ENCODE measurements around the gene SPACA6. TPM values are rescaled to one million over a fixed set of nuclear protein-coding genes. Genes with fewer than 3 reads are reported as not detected.
A peak's percentile ranks its signal among the peaks of the same experiment; 100 is the strongest.

The SPACA6 gene
- polyA plus RNA-seq, 3 donors: 0.99 to 5.1 (median 2.4) TPM

DNA sequence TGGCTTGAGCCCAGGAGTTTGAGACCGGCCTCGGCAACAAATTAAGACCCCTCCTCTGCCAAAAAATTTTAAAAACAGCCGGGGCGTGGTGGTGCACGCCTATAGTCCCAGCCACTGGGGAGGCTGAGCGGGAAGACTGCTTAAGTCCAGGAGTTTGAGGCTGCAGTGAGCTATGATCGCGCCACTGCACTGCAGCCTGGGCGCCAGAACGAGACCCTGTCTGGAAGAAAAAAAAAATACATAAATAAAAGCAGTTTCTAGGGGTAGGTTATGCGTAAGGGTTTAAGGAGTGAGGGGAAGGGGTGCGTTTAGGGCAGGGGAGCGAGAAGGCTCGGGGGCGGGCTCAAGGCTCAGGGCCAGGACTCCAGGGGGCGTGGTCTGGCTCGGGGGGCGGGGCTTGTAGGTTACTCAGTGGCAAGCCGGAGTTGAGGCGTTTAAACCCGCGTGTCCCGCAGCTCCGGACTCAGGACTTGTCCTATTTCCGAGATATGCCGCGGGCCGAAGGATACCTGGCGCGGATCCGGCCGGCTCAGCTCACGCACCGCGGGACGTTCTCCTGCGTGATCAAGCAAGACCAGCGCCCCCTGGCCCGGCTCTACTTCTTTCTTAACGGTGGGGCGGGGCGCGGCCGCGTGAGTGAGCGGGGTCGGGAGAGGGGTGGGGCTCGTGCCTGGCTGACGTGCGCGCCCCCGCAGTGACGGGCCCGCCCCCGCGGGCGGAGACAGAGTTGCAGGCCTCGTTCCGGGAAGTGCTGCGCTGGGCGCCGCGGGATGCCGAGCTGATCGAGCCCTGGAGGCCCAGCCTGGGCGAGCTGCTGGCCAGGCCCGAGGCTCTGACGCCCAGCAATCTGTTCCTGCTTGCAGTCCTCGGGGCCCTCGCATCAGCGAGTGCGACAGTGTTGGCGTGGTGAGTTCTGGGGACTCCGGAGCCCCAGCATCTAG lies 10.7 kb downstream of the SPACA6 start:
- peak; percentile 88 to 94 (median 93) for DNase-seq
- Histone ChIP-seq H4K20me1 (ENCODE audit: insufficient read depth, low read length) (no peaks in the 10 kb centered on the region), H3K4me3 (replicated peaks in 1 of 3; ENCODE audit: low read depth in 2 of 3, low read length in 3 of 3) (peak overlapping the region; percentile 70 to 91 (median 75)), H2AFZ (ENCODE audit: insufficient read depth, low read depth, low read length, poor library complexity, severe bottlenecking) (peak overlapping the region; percentile 72), H3K4me1 (ENCODE audit: control insufficient read depth in 1 of 2, insufficient read depth in 2 of 2, low read length in 2 of 2) (peaks cover 31 to 39% of the 10 kb centered on the region in 2 donors), H3K36me3 (replicated peaks in 1 of 2; ENCODE audit: control insufficient read depth in 1 of 2, insufficient read depth in 2 of 2, low read length in 2 of 2) (peaks cover 9 to 18% of the 10 kb centered on the region in 2 donors), H3K9me3 (replicated peaks in 1 of 2; ENCODE audit: control insufficient read depth in 1 of 2, insufficient read depth in 1 of 2, low read length in 2 of 2) (peaks cover 0 to under 1% of the 10 kb centered on the region in 2 donors), H3K27ac (ENCODE audit: low read depth in 1 of 2, low read length in 2 of 2) (peak overlapping the region; percentile 89 to 95), H3K4me2 (replicated peaks; ENCODE audit: extremely low read depth, low read length, poor library complexity, severe bottlenecking) (peak overlapping the region; percentile 87), H3K27me3 (ENCODE audit: control insufficient read depth in 2 of 2, insufficient read depth in 2 of 2, low read length in 2 of 2) (peaks cover 9 to 26% of the 10 kb centered on the region in 2 donors), H3K9ac (ENCODE audit: insufficient read depth, low read length, poor library complexity, severe bottlenecking) (peak overlapping the region; percentile 82), H3K79me2 (ENCODE audit: insufficient read depth, low read length) (peaks cover 17% of the 10 kb centered on the region)
- intact Hi-C loops (cut with micrococcal nuclease): loop anchor here in 1 of 2 donors (2.0 to 5.0 kb wide), 2 partner anchors 31 to 73 kb away; no protein-coding TSS in a partner anchor
- H3K4me3 Mint-ChIP-seq: peak overlapping the region; percentile 89 to 94
- peak overlapping the region; percentile 93 to 99 (median 96) for H3K27ac Mint-ChIP-seq
- TF ChIP-seq, protein P1, sequence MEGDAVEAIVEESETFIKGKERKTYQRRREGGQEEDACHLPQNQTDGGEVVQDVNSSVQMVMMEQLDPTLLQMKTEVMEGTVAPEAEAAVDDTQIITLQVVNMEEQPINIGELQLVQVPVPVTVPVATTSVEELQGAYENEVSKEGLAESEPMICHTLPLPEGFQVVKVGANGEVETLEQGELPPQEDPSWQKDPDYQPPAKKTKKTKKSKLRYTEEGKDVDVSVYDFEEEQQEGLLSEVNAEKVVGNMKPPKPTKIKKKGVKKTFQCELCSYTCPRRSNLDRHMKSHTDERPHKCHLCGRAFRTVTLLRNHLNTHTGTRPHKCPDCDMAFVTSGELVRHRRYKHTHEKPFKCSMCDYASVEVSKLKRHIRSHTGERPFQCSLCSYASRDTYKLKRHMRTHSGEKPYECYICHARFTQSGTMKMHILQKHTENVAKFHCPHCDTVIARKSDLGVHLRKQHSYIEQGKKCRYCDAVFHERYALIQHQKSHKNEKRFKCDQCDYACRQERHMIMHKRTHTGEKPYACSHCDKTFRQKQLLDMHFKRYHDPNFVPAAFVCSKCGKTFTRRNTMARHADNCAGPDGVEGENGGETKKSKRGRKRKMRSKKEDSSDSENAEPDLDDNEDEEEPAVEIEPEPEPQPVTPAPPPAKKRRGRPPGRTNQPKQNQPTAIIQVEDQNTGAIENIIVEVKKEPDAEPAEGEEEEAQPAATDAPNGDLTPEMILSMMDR (IDR thresholded peaks at IDR 0.05): peak; percentile 33
- WGBS (ENCODE audit: insufficient coverage): under 1% methylated on average over 66 of the region's 74 CpGs
- H3K4me1 Mint-ChIP-seq: peaks cover 37% of the 10 kb centered on the region
- H3K36me3 Mint-ChIP-seq: peaks cover 40 to 43% of the 10 kb centered on the region in 2 donors
- peaks cover 5 to 16% (median 10%) of the 10 kb centered on the region in 7 donors for H3K9me3 Mint-ChIP-seq
- H3K27me3 Mint-ChIP-seq (ENCODE audit: low read depth in 3 of 3): peaks cover 38 to 47% (median 40%) of the 10 kb centered on the region in 3 donors

DNA sequence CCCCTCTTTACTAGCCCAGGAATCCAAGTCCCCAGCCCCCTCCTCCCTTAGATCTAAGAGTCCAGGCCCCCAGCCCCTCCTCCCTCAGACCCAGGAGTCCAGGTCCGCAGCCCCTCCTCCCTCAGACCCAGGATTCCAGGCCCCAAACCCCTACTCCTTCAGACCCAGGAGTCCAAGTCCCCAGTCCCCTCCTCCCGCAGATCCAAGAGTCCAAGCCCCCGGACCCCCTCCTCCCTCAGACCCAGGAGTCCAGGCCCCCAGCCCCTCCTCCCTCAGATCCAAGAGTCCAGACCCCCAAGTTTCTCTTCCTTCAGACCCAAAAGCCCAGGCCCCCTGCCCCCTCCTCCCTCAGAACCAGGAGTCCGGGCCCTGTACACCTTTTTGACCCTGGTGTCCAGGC lies 11.5 kb downstream of the SPACA6 start:
- peak overlapping the region; percentile 72 for H2AFZ ChIP-seq (ENCODE audit: insufficient read depth, low read depth, low read length, poor library complexity, severe bottlenecking)
- H3K4me1 ChIP-seq (ENCODE audit: control insufficient read depth in 1 of 2, insufficient read depth in 2 of 2, low read length in 2 of 2): peaks cover 31 to 39% of the 10 kb centered on the region in 2 donors
- peak overlapping the region; percentile 82 for H3K9ac ChIP-seq (ENCODE audit: insufficient read depth, low read length, poor library complexity, severe bottlenecking)
- TF ChIP-seq, protein P1 (IDR thresholded peaks at IDR 0.05): no peak
- WGBS (ENCODE audit: insufficient coverage): 38% methylated on average over 2 of the region's 4 CpGs
- no peaks in the 10 kb centered on the region for H4K20me1 ChIP-seq (ENCODE audit: insufficient read depth, low read length)
- H3K79me2 ChIP-seq (ENCODE audit: insufficient read depth, low read length): peaks cover 17% of the 10 kb centered on the region
- H3K27me3 Mint-ChIP-seq (ENCODE audit: low read depth in 3 of 3): peaks cover 39 to 48% (median 45%) of the 10 kb centered on the region in 3 donors
- H3K4me3 ChIP-seq (replicated peaks in 1 of 3; ENCODE audit: low read depth in 2 of 3, low read length in 3 of 3): peak overlapping the region; percentile 70 to 91 (median 75)
- DNase-seq: no peak
- peaks cover 37% of the 10 kb centered on the region for H3K4me1 Mint-ChIP-seq
- peak overlapping the region; percentile 89 to 94 for H3K4me3 Mint-ChIP-seq
- H3K4me2 ChIP-seq (replicated peaks; ENCODE audit: extremely low read depth, low read length, poor library complexity, severe bottlenecking): peak overlapping the region; percentile 87
- peaks cover 9 to 18% of the 10 kb centered on the region in 2 donors for H3K36me3 ChIP-seq (replicated peaks in 1 of 2; ENCODE audit: control insufficient read depth in 1 of 2, insufficient read depth in 2 of 2, low read length in 2 of 2)
- H3K27ac Mint-ChIP-seq: peak overlapping the region; percentile 93 to 99 (median 96)
- no peaks in the 10 kb centered on the region for H3K9me3 ChIP-seq (replicated peaks in 1 of 2; ENCODE audit: control insufficient read depth in 1 of 2, insufficient read depth in 1 of 2, low read length in 2 of 2)
- H3K27ac ChIP-seq (ENCODE audit: low read depth in 1 of 2, low read length in 2 of 2): peak overlapping the region; percentile 89 to 95
- intact Hi-C loops (cut with micrococcal nuclease): loop anchor here in 1 of 2 donors (2.0 to 5.0 kb wide), 2 partner anchors 30 to 73 kb away; no protein-coding TSS in a partner anchor
- peaks cover 39 to 43% of the 10 kb centered on the region in 2 donors for H3K36me3 Mint-ChIP-seq
- H3K27me3 ChIP-seq (ENCODE audit: control insufficient read depth in 2 of 2, insufficient read depth in 2 of 2, low read length in 2 of 2): peaks cover 9 to 26% of the 10 kb centered on the region in 2 donors
- peaks cover 5 to 16% (median 10%) of the 10 kb centered on the region in 7 donors for H3K9me3 Mint-ChIP-seq
